B cell (primary cell): ENCODE data around the gene MICALL2. TPM values are rescaled to one million over a fixed set of nuclear protein-coding genes. Genes with fewer than 3 reads are reported as not detected.
A peak's percentile ranks its signal among the peaks of the same experiment; 100 is the strongest.

ENCODE experiments used
- ATAC-seq: fragments of 200-7000 bp; cut with Tn5 transposase; one replicate; pipeline ENCODE4 v1.10.0; 2021; ENCODE audit warnings: low read depth, mild to moderate bottlenecking, moderate number of reproducible peaks, moderate library complexity
- CTCF ChIA-PET: fragments of 350-600 bp; sonication (Branson Sonifier 250); formaldehyde crosslinking; loops from one replicate; lab custom pipeline; 2021; ENCODE audit warnings: antibody characterized with exemption, inconsistent platforms; lab: Charles Lee
- POLR2A ChIA-PET: fragments of 350-600 bp; sonication (Branson Sonifier 250); formaldehyde crosslinking; loops from one replicate; lab custom pipeline; 2021; ENCODE audit warnings: antibody characterized with exemption; lab: Charles Lee
- DNase-seq: peaks from one replicate; pipeline ENCODE4 v3.0.0; 2013
- H2AFZ ChIP-seq: 2 replicates; pipeline ENCODE4 v1.6.1; 2012; ENCODE audit warnings: mild to moderate bottlenecking, low read depth, low read length; ENCODE audit not compliant: insufficient read depth, poor library complexity, severe bottlenecking
- H3K27ac ChIP-seq, 2 donors: 1 replicate in 1 of 2; 2 replicates in 1 of 2; pipeline ENCODE4 v1.5.1; 2012 to 2013; ENCODE audit warnings: low read length in 2 of 2, mild to moderate bottlenecking in 2 of 2, moderate library complexity in 1 of 2
- H3K27me3 ChIP-seq, 4 experiments: fragments of 200-600 bp in 1 of 4; sonication (generic) in 1 of 4; replicated peaks in 1 of 4; 1 replicate in 2 of 4; 2 replicates in 2 of 4; pipeline versions ENCODE4 v1.6.1 to v1.7.0; 2013 to 2016; ENCODE audit warnings: low read length in 3 of 4, mild to moderate bottlenecking in 2 of 4, mixed read lengths in 1 of 4, moderate library complexity in 1 of 4; ENCODE audit not compliant: insufficient read depth in 4 of 4, control insufficient read depth in 3 of 4; ENCODE audit errors: control extremely low read depth in 1 of 4
- H3K36me3 ChIP-seq, 2 experiments: replicated peaks in 1 of 2; 1 replicate in 1 of 2; 2 replicates in 1 of 2; pipeline versions ENCODE4 v1.6.1 to v1.7.1; 2013; ENCODE audit warnings: low read length in 1 of 2; ENCODE audit not compliant: insufficient read depth in 2 of 2, control insufficient read depth in 1 of 2; ENCODE audit errors: control extremely low read depth in 1 of 2, extremely low read depth in 1 of 2
- H3K4me1 ChIP-seq, 2 donors: fragments of 200-600 bp in 1 of 2; sonication (generic) in 1 of 2; 1 replicate in 1 of 2; 2 replicates in 1 of 2; pipeline versions ENCODE4 v1.5.1 to v1.6.1; 2013 to 2017; ENCODE audit warnings: low read length in 2 of 2; ENCODE audit not compliant: control insufficient read depth in 2 of 2, insufficient read depth in 2 of 2
- H3K4me2 ChIP-seq: replicated peaks from 2 replicates; pipeline ENCODE3; 2012; ENCODE audit warnings: mild to moderate bottlenecking, low read depth, low read length; ENCODE audit not compliant: poor library complexity, severe bottlenecking
- H3K4me3 ChIP-seq, 5 experiments: fragments of 200-600 bp in 1 of 5; sonication (generic) in 1 of 5; 1 replicate in 3 of 5; 2 replicates in 2 of 5; pipeline versions ENCODE4 v1.5.1 to v1.7.0; 2011 to 2016; ENCODE audit warnings: low read length in 4 of 5, mild to moderate bottlenecking in 4 of 5, low read depth in 2 of 5, control low read depth in 1 of 5, moderate library complexity in 1 of 5; ENCODE audit not compliant: insufficient read depth in 1 of 5; ENCODE audit errors: control extremely low read depth in 1 of 5, extremely low read depth in 1 of 5
- H3K79me2 ChIP-seq: fragments of 200-600 bp; sonication (generic); one replicate; pipeline ENCODE4 v1.6.0; 2016; ENCODE audit warnings: low read length; ENCODE audit not compliant: control insufficient read depth, insufficient read depth
- H3K9ac ChIP-seq: fragments of 200-600 bp; sonication (generic); 2 replicates; pipeline ENCODE4 v1.6.1; 2017; ENCODE audit warnings: mild to moderate bottlenecking, low read length, moderate library complexity
- H3K9me3 ChIP-seq, 3 donors: one replicate each; pipeline versions ENCODE4 v1.6.1 to v1.7.1; 2013; ENCODE audit warnings: low read length in 2 of 3; ENCODE audit not compliant: control insufficient read depth in 2 of 3, insufficient read depth in 1 of 3; ENCODE audit errors: control extremely low read depth in 1 of 3
- H4K20me1 ChIP-seq: 2 replicates; pipeline ENCODE4 v1.6.0; 2012; ENCODE audit warnings: mild to moderate bottlenecking, low read length; ENCODE audit not compliant: insufficient read depth, control insufficient read depth, poor library complexity, severe bottlenecking
- H3K27ac Mint-ChIP-seq: one replicate; pipeline ENCODE4 v1.8.0; 2021; ENCODE audit warnings: mixed read lengths
- H3K27me3 Mint-ChIP-seq: one replicate; pipeline ENCODE4 v1.8.0; 2021; ENCODE audit warnings: mixed read lengths
- H3K4me1 Mint-ChIP-seq: one replicate; pipeline ENCODE4 v1.8.0; 2021; ENCODE audit warnings: mixed read lengths
- H3K4me3 Mint-ChIP-seq: one replicate; pipeline ENCODE4 v1.8.0; 2021; ENCODE audit warnings: mixed read lengths
- H3K9me3 Mint-ChIP-seq: one replicate; pipeline ENCODE4 v1.8.0; 2022; ENCODE audit warnings: mixed read lengths; ENCODE audit not compliant: insufficient read depth
- EZH2 ChIP-seq: IDR thresholded peaks from 2 replicates; pipeline ENCODE4 v1.6.1; 2012; ENCODE audit warnings: borderline replicate concordance, low read depth, mild to moderate bottlenecking, moderate library complexity, low read length; ENCODE audit not compliant: insufficient read depth, poor library complexity, severe bottlenecking
- WGBS: methylation state at CpG from one replicate; pipeline ENCODE4 v1.1.5; 2013; ENCODE audit warnings: missing lambda C conversion rate; ENCODE audit not compliant: insufficient coverage; 5-methylcytosine and 5-hydroxymethylcytosine counted together
- intact Hi-C: fragments of 100-400 bp; cut with micrococcal nuclease; formaldehyde crosslinking; loops from one replicate; pipeline ENCODE4 v1.10.0; 2022
- polyA plus RNA-seq: library from polyadenylated mRNA; depleted of rRNA; stranded (reverse); fragments of >200 nt; gene quantifications from 2 replicates; pipeline ENCODE4 v1.2.3, GENCODE V29; 2012
- total RNA-seq, 2 donors: library from RNA; stranded (reverse); fragments of 120-200 nt in 1 of 2; gene quantifications; 1 replicate in 1 of 2; 2 replicates in 1 of 2; pipeline versions ENCODE4 v1.2.3 to v1.2.4, GENCODE V29; 2013 to 2022
- TF ChIP-seq, protein P1 (sequence below): fragments of 200-600 bp; IDR thresholded peaks from one replicate; pipeline ENCODE4 v1.8.0; 2022; ENCODE audit warnings: antibody characterized with exemption, mild to moderate bottlenecking

The MICALL2 gene
- total and polyA plus RNA-seq, 2 donors (not counting 1 experiment from before 2014, with no cell fraction given) = 0.85 to 0.94 TPM

DNA sequence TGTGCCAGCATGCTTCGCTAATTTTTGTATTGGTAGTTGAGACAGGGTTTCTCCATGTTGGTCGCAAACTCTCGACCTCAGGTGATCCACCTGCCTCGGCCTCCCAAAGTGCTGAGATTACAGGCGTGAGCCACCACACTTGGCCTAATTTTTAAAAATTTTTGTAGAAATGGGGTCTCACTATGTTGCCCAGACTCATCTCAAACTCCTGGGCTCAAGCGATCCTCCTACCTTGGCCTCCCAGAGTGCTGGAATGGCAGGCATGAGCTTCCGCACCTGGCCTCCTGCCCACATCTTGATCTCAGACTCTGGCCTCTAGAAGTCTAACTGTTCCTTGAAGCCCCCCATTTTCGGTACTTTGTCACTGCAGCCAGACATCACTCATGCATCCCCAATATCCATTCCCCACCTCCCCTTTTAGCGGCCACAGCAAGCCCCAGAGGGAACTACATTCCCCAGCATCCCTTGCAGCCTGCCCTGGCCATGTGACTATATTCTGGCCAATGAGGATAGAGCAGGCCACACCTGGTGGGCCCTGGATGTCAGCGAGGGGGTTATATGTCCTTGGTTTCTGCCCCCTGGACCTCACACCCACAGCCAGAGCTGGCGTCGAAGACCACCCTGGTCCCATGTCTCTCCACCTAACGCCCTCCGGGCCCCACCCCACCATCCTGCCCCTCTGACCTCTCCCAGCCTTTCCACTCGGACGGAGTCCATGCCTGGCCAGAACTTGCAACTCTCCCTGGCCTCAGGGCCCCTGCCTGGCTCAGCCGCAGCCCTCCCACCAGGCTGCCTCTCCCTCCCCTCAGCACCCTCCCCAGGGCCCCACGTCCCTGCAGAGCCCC lies 33.8 kb downstream of the MICALL2 start:
- intact Hi-C loops = no loop called here
- Mint-ChIP-seq H3K9me3 (no peaks in the 10 kb centered on the region), H3K4me3 (no peak overlapping the region), H3K27ac (peak overlapping the region; percentile 17), H3K27me3 (peaks cover 21% of the 10 kb centered on the region), H3K4me1 (no peaks in the 10 kb centered on the region)
- H3K9me3 ChIP-seq = peaks cover 0 to 9% (median 0%) of the 10 kb centered on the region in 3 donors
- no peak overlapping the region for H3K4me3 ChIP-seq
- H4K20me1 ChIP-seq = no peaks in the 10 kb centered on the region
- H3K27me3 ChIP-seq = peaks cover 0 to 6% (median 0%) of the 10 kb centered on the region in 4 experiments
- no peak for TF ChIP-seq EZH2
- TF ChIP-seq, protein P1, sequence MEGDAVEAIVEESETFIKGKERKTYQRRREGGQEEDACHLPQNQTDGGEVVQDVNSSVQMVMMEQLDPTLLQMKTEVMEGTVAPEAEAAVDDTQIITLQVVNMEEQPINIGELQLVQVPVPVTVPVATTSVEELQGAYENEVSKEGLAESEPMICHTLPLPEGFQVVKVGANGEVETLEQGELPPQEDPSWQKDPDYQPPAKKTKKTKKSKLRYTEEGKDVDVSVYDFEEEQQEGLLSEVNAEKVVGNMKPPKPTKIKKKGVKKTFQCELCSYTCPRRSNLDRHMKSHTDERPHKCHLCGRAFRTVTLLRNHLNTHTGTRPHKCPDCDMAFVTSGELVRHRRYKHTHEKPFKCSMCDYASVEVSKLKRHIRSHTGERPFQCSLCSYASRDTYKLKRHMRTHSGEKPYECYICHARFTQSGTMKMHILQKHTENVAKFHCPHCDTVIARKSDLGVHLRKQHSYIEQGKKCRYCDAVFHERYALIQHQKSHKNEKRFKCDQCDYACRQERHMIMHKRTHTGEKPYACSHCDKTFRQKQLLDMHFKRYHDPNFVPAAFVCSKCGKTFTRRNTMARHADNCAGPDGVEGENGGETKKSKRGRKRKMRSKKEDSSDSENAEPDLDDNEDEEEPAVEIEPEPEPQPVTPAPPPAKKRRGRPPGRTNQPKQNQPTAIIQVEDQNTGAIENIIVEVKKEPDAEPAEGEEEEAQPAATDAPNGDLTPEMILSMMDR = no peak
- ATAC-seq (no peak), DNase-seq (no peak)
- H3K9ac ChIP-seq = no peak overlapping the region
- H2AFZ ChIP-seq = no peak overlapping the region
- H3K27ac ChIP-seq = no peak overlapping the region
- H3K4me2 ChIP-seq = no peak overlapping the region
- CTCF ChIA-PET = no interaction called here
- WGBS = 88% methylated on average over 16 of the region's 18 CpGs
- H3K36me3 ChIP-seq = no peaks in the 10 kb centered on the region
- no peaks in the 10 kb centered on the region for H3K4me1 ChIP-seq
- no peaks in the 10 kb centered on the region for H3K79me2 ChIP-seq
- POLR2A ChIA-PET = no interaction called here

DNA sequence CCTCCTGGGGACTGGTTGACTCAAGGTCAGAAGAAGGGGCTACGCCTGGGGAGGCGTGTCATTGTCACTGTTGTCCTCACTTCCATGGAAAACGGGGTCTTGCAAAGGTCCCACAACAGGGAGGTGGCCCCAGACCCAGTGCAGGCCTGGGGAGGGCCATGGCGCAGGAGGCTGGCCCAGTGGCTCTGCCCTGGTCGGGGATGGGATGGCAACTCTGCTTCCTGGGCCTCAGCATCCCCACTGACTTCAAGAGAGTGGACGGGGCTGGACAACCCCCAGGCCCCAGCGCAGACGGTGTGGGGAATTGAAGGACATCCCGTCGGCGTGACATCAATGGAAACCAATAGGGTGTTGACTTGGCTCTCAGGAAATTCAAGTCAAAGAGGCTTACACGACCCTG lies 35.2 kb downstream of the MICALL2 start:
- Histone ChIP-seq H3K79me2 (no peaks in the 10 kb centered on the region), H3K4me3 (no peak overlapping the region), H3K4me1 (no peaks in the 10 kb centered on the region), H3K36me3 (no peaks in the 10 kb centered on the region), H2AFZ (no peak overlapping the region), H3K27me3 (peaks cover 0 to 3% (median 0%) of the 10 kb centered on the region in 4 experiments), H3K9ac (no peak overlapping the region), H3K4me2 (no peak overlapping the region), H3K9me3 (peaks cover 0 to 9% (median 0%) of the 10 kb centered on the region in 3 donors), H4K20me1 (no peaks in the 10 kb centered on the region), H3K27ac (no peak overlapping the region)
- Mint-ChIP-seq H3K27me3 (peaks cover 24% of the 10 kb centered on the region), H3K9me3 (no peaks in the 10 kb centered on the region), H3K4me1 (no peaks in the 10 kb centered on the region), H3K4me3 (no peak overlapping the region), H3K27ac (no peak overlapping the region)
- TF ChIP-seq, protein P1 = no peak
- no peak for TF ChIP-seq EZH2
- 91% methylated on average over 12 of the region's 12 CpGs for WGBS
- no peak for ATAC-seq
- POLR2A ChIA-PET = no interaction called here
- intact Hi-C loops = no loop called here
- CTCF ChIA-PET = interaction anchor here (0.6 kb wide), 1 partner anchor 1572 kb away, joined by 3 read pairs; no protein-coding TSS in a partner anchor
- DNase-seq = no peak
